GM19452 (cell line): ENCODE measurements around the gene APCDD1.
"Not testable (repeated sequence)": the region's sequence is repeated elsewhere in the genome, so short reads cannot be mapped to it uniquely, and the experiment has no call there.

Experiments
- ATAC-seq: cut with Tn5 transposase; IDR thresholded peaks from one replicate; pipeline ENCODE4 v1.9.1; 2021; ENCODE audit not compliant: unreplicated experiment

Gene APCDD1

GRCh38 chr18:10524507-10525370 is 70.3 kb downstream of the APCDD1 start:
- ATAC-seq, result no peak

- ATAC-seq, result no peak
Observed at GRCh38 chr18:10525371-10525691, 70.9 kb downstream of the APCDD1 start.

GRCh38 chr18:10525697-10526560 is 71.5 kb downstream of the APCDD1 start, which contains the start of gene NAPG:
TSS of gene NAPG (plus strand) at chr18:10526027. CDS start at chr18:10526103, 76 bp downstream.
- ATAC-seq, result peak; percentile 77

GRCh38 chr18:10526561-10526949 is 72.1 kb downstream of the APCDD1 start:
- ATAC-seq, result peak; percentile 1

- ATAC-seq, result no peak
Observed at GRCh38 chr18:10528439-10528838, 74.0 kb downstream of the APCDD1 start.

- no peak for ATAC-seq
Observed at GRCh38 chr18:10530002-10530401, 75.6 kb downstream of the APCDD1 start.

GRCh38 chr18:10530852-10531251 is 76.4 kb downstream of the APCDD1 start:
- no peak for ATAC-seq

GRCh38 chr18:10533111-10533510 is 78.7 kb downstream of the APCDD1 start:
- no peak for ATAC-seq

GRCh38 chr18:10536280-10536679 is 81.8 kb downstream of the APCDD1 start:
- ATAC-seq, result no peak

- no peak for ATAC-seq
Observed at GRCh38 chr18:10537765-10538164, 83.3 kb downstream of the APCDD1 start.

- not testable (repeated sequence) for ATAC-seq
Observed at GRCh38 chr18:10539124-10539523, 84.7 kb downstream of the APCDD1 start.
